NCI-H460 (cell line): Measurements from ENCODE around the gene ST6GALNAC4. TPM values are rescaled to one million over a fixed set of nuclear protein-coding genes. Genes with fewer than 3 reads are reported as not detected.

Experiments used
- DNase-seq: peaks from one replicate; pipeline ENCODE4 v3.0.0-alpha.2; 2016; ENCODE audit warnings: low read depth; ENCODE audit errors: extremely low read depth
- total RNA-seq: library from RNA; depleted of rRNA; stranded (reverse); fragments of >200 nt; shearing (Covaris generic); gene quantifications from 2 replicates; pipeline ENCODE4 v1.2.3, GENCODE V29; 2014

The ST6GALNAC4 gene
- total RNA-seq, 1 experiment from 2014 or later, result 36.2 TPM

- DNase-seq, result no peak
Measured at GRCh38 chr9:127915801-127916719, 781 bp downstream of the ST6GALNAC4 start.

- DNase-seq, result no peak
Measured at GRCh38 chr9:127915325-127915752, 1.5 kb downstream of the ST6GALNAC4 start.

GRCh38 chr9:127913682-127914081 is 3.2 kb downstream of the ST6GALNAC4 start:
- DNase-seq, result no peak

- no peak for DNase-seq
Measured at GRCh38 chr9:127912882-127913281, 4.0 kb downstream of the ST6GALNAC4 start.

GRCh38 chr9:127912296-127912695 is 4.5 kb downstream of the ST6GALNAC4 start:
- no peak for DNase-seq

- no peak for DNase-seq
Measured at GRCh38 chr9:127910613-127911205, 6.1 kb downstream of the ST6GALNAC4 start.

- no peak for DNase-seq
Measured at GRCh38 chr9:127909839-127910273, 7.0 kb downstream of the ST6GALNAC4 start.

- DNase-seq, result no peak
Measured at GRCh38 chr9:127908660-127908926, 8.2 kb downstream of the ST6GALNAC4 start.

- DNase-seq, result no peak
Measured at GRCh38 chr9:127907867-127908659, 8.8 kb downstream of the ST6GALNAC4 start.

- no peak for DNase-seq
Measured at GRCh38 chr9:127905788-127906191, 11.1 kb downstream of the ST6GALNAC4 start.

GRCh38 chr9:127905004-127905728 is 11.7 kb downstream of the ST6GALNAC4 start:
- DNase-seq, result no peak

- no peak for DNase-seq
Measured at GRCh38 chr9:127904561-127905003, 12.3 kb downstream of the ST6GALNAC4 start.

GRCh38 chr9:127903557-127904475 is 13.0 kb downstream of the ST6GALNAC4 start:
- DNase-seq, result no peak

GRCh38 chr9:127899128-127899943 is 17.5 kb downstream of the ST6GALNAC4 start, which contains the start of gene ST6GALNAC6:
Gene ST6GALNAC6, minus strand, starts transcription at chr9:127899603. Its CDS starts 1,622 bp downstream, at chr9:127897981.
- no peak for DNase-seq

- DNase-seq, result no peak
Measured at GRCh38 chr9:127898433-127899127, 18.3 kb downstream of the ST6GALNAC4 start.

- DNase-seq, result no peak
Measured at GRCh38 chr9:127897193-127897692, 19.6 kb downstream of the ST6GALNAC4 start.

- no peak for DNase-seq
Measured at GRCh38 chr9:127896395-127897192, 20.2 kb downstream of the ST6GALNAC4 start.
